ENCODE data around the gene AGAP1.

AGAP1 gene

DNA sequence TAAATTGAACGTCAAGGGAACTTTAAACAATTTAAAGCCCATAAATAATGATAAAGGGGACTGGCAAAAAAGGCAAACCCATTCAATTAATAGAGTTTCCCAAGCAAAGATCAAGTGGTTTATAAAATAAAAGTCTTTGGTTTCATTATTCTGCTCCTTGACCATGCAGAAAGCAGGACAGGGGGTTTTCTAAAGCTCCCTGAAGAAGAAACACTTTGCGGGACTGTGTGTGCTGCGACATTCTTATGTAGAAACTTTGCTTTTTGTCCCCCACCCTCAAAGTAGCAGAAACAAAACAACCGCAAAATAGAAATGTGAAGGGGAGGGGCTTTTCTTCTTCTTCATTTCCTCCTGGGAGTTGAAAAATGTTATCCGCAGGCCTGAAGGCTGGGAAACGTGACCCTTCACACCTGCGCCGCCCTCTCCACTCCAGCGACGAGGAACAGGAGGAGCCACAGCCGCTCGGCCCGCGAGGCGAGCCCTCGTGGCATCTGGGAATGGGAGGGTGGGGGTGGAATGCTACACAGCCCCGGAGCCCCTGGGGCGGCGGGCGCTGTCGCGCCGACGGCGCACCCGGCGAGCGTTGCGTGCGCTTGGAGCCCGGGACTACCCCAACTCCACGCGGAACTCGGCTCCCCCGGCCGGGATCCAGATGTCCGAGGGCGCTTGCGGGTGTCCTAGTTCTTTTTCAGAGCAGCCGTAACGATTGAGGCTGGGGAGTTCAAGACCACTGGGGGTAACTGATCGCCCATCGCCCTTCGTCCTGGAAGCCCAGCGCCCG is 678.6 kb downstream of the AGAP1 start:
- DNase-seq: no peak

DNA sequence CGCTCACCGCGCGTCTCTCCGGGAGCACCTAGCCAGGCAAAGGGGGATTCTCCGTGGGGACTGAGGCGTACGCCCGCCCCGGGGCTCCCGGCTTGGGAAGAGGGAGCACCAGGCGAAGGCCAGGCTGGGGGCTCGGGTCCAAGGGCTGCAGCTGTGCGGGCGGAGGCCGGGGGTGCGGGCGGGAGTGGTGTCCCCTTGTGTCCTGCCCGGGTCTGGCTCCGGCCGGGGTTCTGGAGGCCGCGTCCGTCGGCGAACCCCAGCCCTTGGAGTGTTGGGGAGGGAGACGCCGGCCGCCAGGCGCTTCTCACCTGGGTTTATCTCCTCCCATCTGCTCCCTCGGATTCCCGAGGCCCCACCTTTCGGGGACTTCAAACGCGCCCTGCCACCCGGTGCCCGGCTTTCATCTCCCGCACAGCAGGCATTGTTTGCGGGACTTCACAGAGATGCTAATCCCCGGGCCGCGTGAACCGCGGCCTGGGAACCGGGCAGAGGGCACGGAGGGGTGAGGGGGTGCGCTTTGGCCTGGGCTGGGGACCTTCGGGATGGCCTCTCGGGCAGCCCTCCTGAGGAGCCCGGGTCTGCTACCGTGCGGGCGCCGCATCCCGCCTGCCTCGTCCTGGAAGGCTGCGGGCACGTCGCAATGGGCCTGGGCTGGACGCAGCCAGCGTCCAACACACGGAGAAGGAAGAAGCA is 679.3 kb downstream of the AGAP1 start:
- DNase-seq: no peak

DNA sequence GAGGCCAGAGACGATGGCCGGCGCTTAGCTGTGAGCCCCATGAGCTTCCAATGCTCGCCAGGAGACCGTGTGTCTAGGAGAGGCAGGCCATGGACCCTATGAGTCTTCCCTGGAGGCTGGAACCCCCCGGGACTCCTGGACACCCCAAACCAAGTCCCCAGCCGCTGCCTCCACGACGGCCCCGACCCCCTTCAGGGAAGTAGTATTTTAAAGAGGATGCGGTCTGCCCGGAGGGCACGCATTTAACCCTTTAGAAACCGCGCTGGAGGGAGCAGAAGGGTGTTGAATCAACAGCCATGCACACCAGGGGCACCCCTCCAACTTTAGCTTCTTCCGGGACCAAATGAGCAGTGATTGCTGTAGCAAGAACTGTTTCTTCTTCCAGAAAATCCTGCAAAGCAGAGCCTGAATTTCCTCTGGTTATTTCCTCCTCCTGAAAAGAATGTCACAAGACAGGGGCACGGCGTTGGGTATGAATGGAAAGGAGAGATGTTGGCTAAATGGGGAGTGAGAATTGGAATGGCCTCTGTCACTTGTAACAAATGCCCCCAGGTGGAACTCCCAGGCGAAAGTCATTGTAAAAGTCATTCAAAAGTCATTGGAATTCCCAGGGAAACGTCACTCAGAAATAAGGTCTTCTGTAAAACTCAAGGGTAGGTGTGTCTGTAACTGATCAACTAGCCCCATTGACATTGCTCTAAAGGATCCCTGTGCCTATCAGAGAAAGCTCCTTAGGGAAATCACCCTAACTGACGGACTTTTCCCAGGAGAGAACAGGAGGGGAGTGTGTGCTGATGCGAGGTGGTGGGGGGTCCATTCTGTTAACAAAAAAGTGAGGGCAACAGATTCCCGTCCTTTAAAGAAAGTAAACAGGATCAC is 680.1 kb downstream of the AGAP1 start:
- DNase-seq: no peak

DNA sequence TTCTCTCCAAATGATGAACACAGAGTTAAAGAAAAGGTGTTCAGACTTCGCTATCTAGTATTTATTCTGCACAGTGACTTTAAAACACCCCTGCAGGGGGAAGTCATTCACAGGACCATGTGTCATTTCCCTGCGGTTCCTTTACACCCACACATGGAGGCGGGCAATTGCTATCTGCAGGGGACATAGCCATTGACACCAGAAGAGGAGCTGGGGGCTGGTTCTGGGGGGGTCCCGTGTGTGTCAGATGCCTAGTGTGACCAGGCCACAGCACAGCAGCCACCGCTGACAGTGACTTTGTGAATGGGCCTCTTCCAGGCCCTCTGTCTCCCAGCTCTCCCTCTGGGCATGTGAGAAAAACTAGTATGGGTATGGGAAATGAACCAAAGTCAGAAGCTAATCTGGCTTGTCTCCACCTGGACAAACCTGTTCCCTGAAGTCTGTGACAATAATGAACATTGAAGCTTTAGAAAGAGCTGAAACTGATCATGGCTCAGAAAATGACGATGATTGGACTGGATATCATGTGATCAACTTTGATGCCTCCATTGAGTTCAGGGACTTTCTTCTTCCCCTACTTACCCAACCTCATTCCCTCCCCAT is 681.8 kb downstream of the AGAP1 start:
- DNase-seq: no peak

DNA sequence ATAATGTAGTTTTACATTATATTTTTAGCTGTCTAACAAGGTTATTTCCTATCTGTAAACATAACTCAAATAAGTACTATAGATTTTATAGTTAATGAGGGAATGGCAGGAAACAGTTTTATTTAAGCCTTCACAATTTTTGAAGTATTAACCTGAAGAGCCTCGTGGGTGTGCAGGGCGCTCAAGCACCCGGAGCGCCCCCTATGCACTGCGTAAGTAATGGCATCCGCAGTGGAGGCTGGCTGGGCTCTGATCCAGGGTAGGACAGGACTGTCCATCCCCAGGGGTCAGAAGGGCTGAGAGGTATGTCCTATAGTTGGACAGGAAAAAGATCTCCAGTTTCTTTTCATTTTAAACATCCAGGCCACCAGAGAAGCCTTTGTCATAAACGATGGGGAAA is 682.6 kb downstream of the AGAP1 start:
- DNase-seq: no peak

DNA sequence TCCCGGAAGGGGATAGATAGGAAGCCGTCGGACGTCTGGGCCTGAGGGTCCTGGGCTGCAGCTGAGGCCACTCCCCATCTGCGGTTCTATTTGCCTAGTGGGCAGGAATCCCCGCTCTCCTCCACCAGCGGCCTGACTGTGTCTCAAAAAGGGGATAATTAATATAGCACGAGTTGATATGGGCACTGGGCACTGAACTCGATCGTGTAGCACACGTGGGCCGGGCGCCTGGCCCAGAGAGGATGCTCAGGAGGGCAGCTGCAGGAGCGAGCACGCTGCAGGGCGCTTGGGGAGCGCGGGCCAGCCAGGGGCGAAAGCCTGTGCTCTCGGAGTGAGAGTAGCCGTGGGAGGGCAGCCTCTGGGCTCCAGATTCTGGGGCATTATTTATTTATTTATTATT is 683.1 kb downstream of the AGAP1 start:
- DNase-seq: no peak

DNA sequence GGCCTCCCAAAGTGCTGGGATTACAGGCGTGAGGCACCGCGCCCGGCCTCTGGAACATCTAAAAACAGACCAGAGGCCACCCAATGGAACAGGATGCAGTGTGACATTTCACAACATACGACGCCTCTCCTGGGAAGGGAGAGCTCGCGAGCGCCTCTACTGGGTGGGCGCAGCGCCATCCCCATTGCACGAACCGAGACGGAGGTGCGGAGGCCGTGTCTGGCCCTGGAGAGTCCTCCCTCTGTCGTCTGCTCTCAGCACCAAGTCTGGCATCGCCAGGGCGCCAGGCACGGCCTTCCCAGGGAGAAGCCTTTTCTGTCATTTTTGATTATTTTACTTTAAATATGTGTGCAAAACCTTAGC is 683.7 kb downstream of the AGAP1 start:
- no peak for DNase-seq

DNA sequence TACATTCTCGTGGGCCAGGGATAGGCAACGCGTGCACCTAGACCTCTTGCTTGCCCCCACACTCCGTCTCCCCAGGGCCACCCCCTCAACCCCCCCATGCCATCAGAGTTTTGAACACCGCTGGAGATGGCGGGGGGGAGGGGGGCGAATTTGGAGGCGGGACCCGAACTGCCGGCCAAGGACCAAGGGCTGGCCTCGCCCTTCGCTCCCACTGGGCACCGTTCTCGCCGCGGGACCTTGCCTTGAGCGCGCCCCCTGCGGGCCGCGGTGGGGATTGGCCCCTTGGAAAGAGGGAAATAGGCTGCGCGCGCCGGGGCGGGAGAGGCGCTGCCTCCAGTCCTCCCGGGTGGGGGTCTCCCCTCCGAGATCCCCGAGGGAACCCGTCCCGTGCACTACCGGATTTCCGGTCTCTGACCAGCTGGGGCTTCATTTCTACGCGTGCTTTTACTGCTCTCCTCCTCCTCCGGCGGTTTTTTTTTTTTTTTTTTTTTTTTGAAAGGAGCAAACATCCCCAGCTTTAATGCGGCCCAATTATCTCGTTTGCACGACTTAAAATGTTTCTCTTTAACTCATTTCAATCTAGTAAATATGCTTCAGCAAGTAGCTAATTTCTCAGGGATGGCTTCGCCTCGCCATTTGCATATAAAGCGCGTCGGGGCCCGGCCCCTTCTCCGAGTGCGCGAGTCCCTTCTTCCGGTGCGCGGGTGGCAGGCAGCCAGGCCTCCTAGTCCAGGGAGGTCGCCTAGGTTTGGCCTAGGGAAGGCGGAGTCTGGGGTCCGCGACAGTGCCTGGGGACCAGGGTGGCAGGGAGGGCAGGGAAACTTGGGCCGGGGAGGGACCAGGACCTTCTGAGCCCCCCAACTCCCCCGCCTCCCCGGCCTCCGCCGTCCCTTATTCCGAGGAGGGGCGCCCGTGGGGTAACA is 684.4 kb downstream of the AGAP1 start:
- DNase-seq: no peak

DNA sequence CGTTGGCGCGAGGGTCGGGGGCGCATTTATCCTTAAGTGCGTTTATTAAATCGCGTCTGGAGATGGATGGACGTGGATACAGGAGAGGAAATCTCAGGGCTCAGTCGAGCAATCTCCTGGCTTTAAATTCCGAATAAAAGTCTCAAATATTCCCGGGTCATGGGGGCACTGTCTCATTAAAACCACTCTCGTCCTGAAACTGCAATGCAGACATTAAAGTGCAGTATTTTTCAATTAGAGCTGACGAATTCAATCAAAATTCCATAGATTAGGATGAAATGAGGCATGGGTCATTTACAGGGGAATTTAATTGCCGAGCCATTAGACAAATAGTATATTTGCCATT is 685.0 kb downstream of the AGAP1 start:
- DNase-seq: no peak

DNA sequence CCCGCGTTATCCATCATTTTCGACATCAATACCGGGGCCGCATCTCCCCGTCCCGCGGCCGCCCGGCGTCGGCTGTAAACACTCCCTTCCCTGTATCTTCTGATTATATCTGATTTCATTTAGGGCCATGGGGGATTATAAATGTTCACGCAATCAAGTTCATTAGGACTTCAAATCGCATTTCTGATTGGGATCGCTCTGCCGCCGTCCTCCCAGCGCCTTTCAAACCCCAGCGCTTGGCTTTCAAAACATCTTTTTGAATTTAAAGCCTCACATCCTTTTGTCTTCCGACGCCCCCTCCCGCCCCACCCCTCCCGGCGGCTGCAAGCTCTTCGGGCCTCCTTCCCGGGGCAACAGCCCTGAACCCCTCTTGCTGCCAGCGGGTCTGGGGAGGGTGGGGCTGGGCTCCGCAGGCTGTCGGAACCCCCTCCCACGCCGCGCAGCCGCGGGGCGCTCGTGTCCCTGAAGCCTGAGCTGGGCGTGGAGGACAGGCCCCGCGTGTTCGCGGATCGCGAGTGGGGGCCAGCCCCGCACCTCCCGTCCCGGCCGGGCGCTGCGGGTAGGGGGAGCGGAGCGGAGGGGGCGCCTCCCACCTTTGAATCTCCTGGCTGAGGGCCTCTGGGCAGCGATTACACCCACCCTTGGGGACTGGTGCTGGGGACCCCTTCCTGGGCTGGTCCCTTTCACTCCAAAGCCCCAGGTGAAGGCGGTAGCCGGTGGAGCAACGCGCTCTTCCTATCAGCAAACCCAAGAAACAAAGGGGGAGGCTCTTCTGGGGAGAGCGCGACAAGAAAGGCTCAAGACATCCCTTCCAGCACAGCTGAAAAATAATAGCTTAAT is 685.6 kb downstream of the AGAP1 start:
- no peak for DNase-seq

DNA sequence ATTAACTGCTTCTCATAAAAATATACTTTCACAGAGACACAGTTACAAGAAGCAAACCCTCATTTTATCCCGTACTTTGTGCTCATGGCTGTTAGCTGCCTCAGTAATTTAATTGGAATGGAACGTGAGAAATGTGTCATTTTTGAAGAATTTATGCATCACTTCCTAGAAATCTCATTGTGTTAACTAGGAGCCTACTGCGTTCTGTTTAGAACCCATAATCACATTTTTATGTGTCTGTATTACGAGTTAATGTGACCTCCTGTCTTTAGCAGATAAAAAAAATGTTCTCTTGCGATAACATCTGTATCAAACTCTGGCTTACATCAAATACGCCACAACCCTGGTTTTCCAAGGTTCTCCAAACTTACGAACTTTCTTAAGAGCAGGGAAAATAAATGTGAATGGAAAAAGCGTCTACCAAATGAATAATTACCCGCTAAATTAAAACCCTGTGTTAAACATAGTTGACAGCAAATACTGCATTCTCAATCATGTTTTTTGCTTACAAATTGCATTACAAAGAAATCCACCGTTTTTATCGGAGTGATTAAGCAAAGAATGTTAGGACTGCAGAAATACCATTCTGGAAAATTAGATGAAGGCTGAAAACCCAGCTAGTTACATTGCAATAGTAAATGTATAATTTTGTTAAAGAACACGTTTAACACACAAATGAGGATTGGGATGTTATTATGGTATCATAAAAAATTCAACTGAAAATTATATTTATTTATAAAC is 686.4 kb downstream of the AGAP1 start:
- DNase-seq: no peak

DNA sequence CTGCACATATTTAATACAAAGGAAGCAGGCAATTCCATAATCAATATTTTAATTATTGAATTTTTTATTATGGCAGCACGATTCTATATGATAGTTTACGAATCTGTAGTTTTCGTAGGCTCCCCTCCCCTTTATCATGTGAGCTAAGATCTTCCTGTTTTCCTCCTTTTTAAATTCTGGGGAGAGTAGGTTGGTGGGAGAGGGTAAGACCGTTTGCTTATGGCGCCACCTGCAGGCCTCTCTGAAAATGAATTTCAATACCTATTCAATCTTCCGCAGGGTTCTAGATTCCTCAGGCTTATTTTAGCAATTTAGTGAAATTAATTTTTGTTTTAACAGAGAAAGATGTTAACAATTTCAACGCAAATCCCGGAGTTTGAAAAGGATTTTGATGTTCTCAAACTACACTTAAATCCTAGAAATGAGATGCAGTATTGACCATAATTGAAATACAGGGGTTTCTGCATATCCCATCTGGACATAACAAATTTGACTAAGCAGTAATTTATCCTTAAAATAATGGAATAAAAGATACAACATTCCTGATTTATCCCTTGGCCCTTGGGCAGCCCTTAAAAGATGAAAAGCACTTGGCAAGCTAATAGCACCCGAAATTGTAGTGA is 687.1 kb downstream of the AGAP1 start:
- DNase-seq: no peak
